ENCODE data around the gene MED27. TPM values are rescaled to one million over a fixed set of nuclear protein-coding genes. Genes with fewer than 3 reads are reported as not detected.
A peak's percentile ranks its signal among the peaks of the same experiment; 100 is the strongest.

The MED27 gene
- total and polyA plus RNA-seq, 2 of the 8 experiments (the other 6 are each of a cell fraction or from before 2014, with no cell fraction given), result 29.9 to 56.5 TPM

DNA sequence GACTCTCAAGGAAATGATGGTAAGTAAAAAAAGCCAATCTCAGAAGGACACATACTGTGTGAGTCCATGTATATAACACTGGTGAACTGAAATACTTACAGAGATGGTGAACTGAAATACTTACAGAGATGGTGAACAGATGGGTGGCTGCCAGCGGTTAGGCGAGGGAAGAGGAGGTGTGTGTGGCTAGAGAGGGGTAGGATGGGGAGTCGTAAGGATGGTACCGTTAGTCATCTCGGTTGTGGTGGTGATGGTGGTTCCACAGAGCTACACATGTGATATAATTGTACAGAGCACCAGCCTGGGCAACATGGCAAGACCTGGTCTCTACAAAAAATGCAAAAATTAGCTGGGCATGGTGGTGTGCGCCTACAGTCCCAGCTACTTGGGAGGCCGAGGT is 226.2 kb downstream of the MED27 start:
- Histone ChIP-seq H3K36me3 (ENCODE audit: control insufficient read depth in 2 of 4, insufficient read depth in 4 of 4, low read length in 3 of 4) (no peaks in the 10 kb centered on the region), H2BK20ac (ENCODE audit: low read length) (no peak overlapping the region), H3K27ac (ENCODE audit: low read depth, low read length) (no peak overlapping the region), H3K4me3 (ENCODE audit: extremely low read depth in 1 of 4, insufficient read depth in 2 of 4, low read depth in 3 of 4, low read length in 4 of 4) (no peak overlapping the region), H4K5ac (ENCODE audit: insufficient read length, low read depth, low read length) (no peak overlapping the region), H3K56ac (replicated peaks; ENCODE audit: insufficient read length, low read depth, low read length) (peak overlapping the region; percentile 22), H3K23ac (ENCODE audit: insufficient read length) (no peak overlapping the region), H3K14ac (ENCODE audit: insufficient read length) (no peak overlapping the region), H4K91ac (replicated peaks; ENCODE audit: insufficient read length, low read length) (no peak overlapping the region), H2BK5ac (ENCODE audit: low read depth, low read length) (no peak overlapping the region), H2AK5ac (ENCODE audit: low read depth, low read length) (no peak overlapping the region), H2AFZ (ENCODE audit: low read length) (no peak overlapping the region), H3K4me2 (ENCODE audit: insufficient read depth in 1 of 2, low read depth in 2 of 2, low read length in 2 of 2) (no peak overlapping the region), H3K18ac (ENCODE audit: extremely low read depth, low read length) (no peak overlapping the region), H3K4ac (replicated peaks; ENCODE audit: insufficient read length, low read depth, low read length) (no peak overlapping the region), H3K23me2 (ENCODE audit: low read depth, low read length) (no peaks in the 10 kb centered on the region), H2BK15ac (ENCODE audit: low read length) (no peak overlapping the region), H2BK120ac (replicated peaks; ENCODE audit: low read depth, low read length) (no peak overlapping the region), H4K8ac (ENCODE audit: extremely low read depth, insufficient read depth, low read length) (no peak overlapping the region), H3K4me1 (replicated peaks in 1 of 4; ENCODE audit: control insufficient read depth in 3 of 4, insufficient read depth in 4 of 4, low read length in 3 of 4) (peaks cover 0 to 10% (median 7%) of the 10 kb centered on the region in 4 experiments; a peak in 3 of 7 replicates), H2BK12ac (ENCODE audit: low read depth, low read length) (no peak overlapping the region), H4K20me1 (replicated peaks in 1 of 2; ENCODE audit: control insufficient read depth in 1 of 2, insufficient read depth in 2 of 2, low read length in 2 of 2) (no peaks in the 10 kb centered on the region), H3K27me3 (replicated peaks in 1 of 4; ENCODE audit: control insufficient read depth in 3 of 4, extremely low read depth in 1 of 4, insufficient read depth in 3 of 4, low read length in 3 of 4) (no peaks in the 10 kb centered on the region), H3K9me3 (ENCODE audit: insufficient read depth in 2 of 2, low read depth in 1 of 2, low read length in 1 of 2) (no peaks in the 10 kb centered on the region), H3K9ac (replicated peaks in 1 of 4; ENCODE audit: extremely low read depth in 1 of 4, low read depth in 3 of 4, low read length in 3 of 4) (no peak overlapping the region), H3K79me2 (ENCODE audit: control insufficient read depth in 1 of 2, insufficient read depth in 2 of 2, low read length in 2 of 2) (no peaks in the 10 kb centered on the region), H3K79me1 (ENCODE audit: low read depth, low read length) (no peaks in the 10 kb centered on the region)
- DNase-seq (ENCODE audit: low read depth in 1 of 2, low spot score in 2 of 2), result no peak
- POLR2A ChIA-PET (ENCODE audit: partially characterized antibody), result interaction anchor here (2.0 kb wide), 1 partner anchor 11 kb away, joined by 4 read pairs; no protein-coding TSS in a partner anchor
- 77% methylated on average over 7 of the region's 7 CpGs; no CpG with 5 or more reads in 1 of the 2 experiments for WGBS, 2 experiments (ENCODE audit: extremely low coverage in 1 of 2, insufficient coverage in 1 of 2, insufficient read length in 1 of 2, insufficient replicate concordance in 2 of 2, low coverage in 1 of 2, low lambda C conversion rate in 2 of 2, missing lambda C conversion rate in 1 of 2)
- no peak for FAIRE-seq
- CTCF ChIA-PET (ENCODE audit: partially characterized antibody), result interaction anchor here (1.0 to 2.6 kb wide), 3 partner anchors 14 to 101 kb away, joined by 3 to 20 read pairs (median 5); no protein-coding TSS in a partner anchor
- TF ChIP-seq, protein P1, sequence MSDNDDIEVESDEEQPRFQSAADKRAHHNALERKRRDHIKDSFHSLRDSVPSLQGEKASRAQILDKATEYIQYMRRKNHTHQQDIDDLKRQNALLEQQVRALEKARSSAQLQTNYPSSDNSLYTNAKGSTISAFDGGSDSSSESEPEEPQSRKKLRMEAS (IDR thresholded peaks at IDR 0.05), result no peak
- no peak for TF ChIP-seq SAP30 (IDR thresholded peaks at IDR 0.05; ENCODE audit: insufficient read depth, insufficient replicate concordance, low read length)
- no peak for TF ChIP-seq FOSL1 (IDR thresholded peaks at IDR 0.05; ENCODE audit: insufficient read depth, low read depth, low read length)
- TF ChIP-seq ASH2L (IDR thresholded peaks at IDR 0.05; ENCODE audit: low read length), result no peak
- TF ChIP-seq CTBP2 (IDR thresholded peaks at IDR 0.05; ENCODE audit: borderline replicate concordance, insufficient read depth, insufficient read length, low read length), result no peak
